Amniotic epithelial cell (primary cell): ENCODE data around the gene ZNF135.

Source experiments
- DNase-seq: peaks from one replicate; pipeline ENCODE4 v3.0.0-alpha.2; 2010; ENCODE audit warnings: low read depth

ZNF135 gene

GRCh38 chr19:58093071-58093470, 34.0 kb downstream of the ZNF135 start:
- DNase-seq: no peak

GRCh38 chr19:58095328-58095727, 36.2 kb downstream of the ZNF135 start:
- DNase-seq: no peak

- DNase-seq: no peak
These were observed 37.8 kb downstream of the ZNF135 start for GRCh38 chr19:58096884-58097283.

GRCh38 chr19:58097349-58097748, 38.3 kb downstream of the ZNF135 start:
- no peak for DNase-seq

GRCh38 chr19:58097781-58098681, 38.9 kb downstream of the ZNF135 start, which contains the start of gene ZSCAN18:
ZSCAN18 (minus strand) TSS chr19:58098231; CDS start chr19:58090267, 7,964 bp downstream.
- DNase-seq: peak; percentile 90

- DNase-seq: no peak
These were observed 39.6 kb downstream of the ZNF135 start for GRCh38 chr19:58098682-58098998.

- no peak for DNase-seq
These were observed 48.9 kb downstream of the ZNF135 start for GRCh38 chr19:58107778-58108545.

GRCh38 chr19:58108546-58108817, 49.4 kb downstream of the ZNF135 start:
- DNase-seq: no peak

GRCh38 chr19:58117841-58118575, 58.9 kb downstream of the ZNF135 start:
- no peak for DNase-seq

GRCh38 chr19:58118979-58119733, 60.1 kb downstream of the ZNF135 start:
- no peak for DNase-seq
